ENCODE results near the gene NOTCH2. TPM values are rescaled to one million over a fixed set of nuclear protein-coding genes. Genes with fewer than 3 reads are reported as not detected.

The NOTCH2 gene
- total and polyA plus RNA-seq, 9 of the 15 experiments (the other 6 are each of a cell fraction or from before 2014, with no cell fraction given) = 0.04 to 1.2 (median 0.28) TPM; not detected in 1

DNA sequence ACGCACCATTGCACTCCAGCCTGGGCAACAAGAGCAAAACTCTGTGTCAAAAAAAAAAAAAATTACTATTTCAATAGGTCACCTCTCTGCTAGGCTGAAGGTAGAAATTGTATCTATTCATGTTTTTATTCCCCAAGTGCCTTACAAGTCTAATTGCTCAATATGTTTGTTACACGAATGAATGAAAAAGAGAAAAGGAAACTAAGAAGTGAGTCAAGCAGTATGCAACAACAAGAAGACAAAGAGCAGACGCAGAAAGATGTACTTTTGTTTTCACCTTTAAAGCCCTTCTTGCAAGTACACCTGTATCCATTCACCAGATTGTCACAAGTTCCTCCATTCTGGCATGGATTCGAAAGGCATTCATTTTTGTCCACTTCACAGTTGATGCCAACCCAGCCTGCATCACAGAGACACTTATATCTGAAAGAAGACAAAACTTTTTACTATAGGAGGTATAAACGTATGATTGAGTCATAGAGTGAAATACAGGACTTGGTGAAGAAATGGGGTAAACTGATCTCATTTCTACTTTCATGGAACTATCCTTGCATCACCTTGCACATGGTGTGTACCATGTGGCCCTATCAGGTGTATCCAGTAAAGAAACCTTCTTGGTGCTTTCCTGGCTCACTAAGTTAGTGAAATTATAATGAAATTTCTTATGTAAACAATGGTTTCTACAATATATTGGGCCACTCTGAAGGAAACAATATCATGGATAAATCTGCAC, 116.0 kb downstream of the NOTCH2 start (continued):
- TF ChIP-seq, protein P1, sequence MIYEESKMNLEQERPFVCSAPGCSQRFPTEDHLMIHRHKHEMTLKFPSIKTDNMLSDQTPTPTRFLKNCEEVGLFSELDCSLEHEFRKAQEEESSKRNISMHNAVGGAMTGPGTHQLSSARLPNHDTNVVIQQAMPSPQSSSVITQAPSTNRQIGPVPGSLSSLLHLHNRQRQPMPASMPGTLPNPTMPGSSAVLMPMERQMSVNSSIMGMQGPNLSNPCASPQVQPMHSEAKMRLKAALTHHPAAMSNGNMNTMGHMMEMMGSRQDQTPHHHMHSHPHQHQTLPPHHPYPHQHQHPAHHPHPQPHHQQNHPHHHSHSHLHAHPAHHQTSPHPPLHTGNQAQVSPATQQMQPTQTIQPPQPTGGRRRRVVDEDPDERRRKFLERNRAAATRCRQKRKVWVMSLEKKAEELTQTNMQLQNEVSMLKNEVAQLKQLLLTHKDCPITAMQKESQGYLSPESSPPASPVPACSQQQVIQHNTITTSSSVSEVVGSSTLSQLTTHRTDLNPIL (CRISPR knock-in tag; IDR thresholded peaks at IDR 0.05) = no peak

DNA sequence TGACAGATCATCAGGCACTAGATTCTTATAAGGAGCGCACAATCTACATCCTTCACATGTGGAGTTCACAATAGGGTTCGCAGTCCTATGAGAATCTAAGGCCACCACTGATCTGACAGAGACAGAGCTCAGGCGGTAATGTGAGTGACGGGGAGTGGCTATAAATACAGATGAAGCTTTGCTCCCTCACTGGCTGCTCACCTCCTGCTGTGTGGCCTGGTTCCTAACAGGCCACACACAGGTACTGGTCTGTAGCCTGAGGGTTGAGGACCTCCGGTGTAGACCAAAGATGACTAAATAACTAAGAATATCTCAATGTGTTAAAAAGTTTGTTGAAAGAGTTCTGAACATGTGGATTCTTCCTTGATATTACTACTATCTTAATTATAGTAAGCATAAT, 117.0 kb downstream of the NOTCH2 start:
- Histone ChIP-seq H2AFZ (ENCODE audit: low read depth, low read length) (no peak overlapping the region), H3K4me1 (replicated peaks in 1 of 2; ENCODE audit: control insufficient read depth in 2 of 2, insufficient read depth in 2 of 2, low read length in 2 of 2) (no peaks in the 10 kb centered on the region), H3K9me3 (replicated peaks; ENCODE audit: control insufficient read depth, insufficient read depth, low read depth, low read length) (no peaks in the 10 kb centered on the region), H3K27me3 (ENCODE audit: control insufficient read depth in 2 of 2, insufficient read depth in 2 of 2, low read length in 2 of 2) (peaks cover 5% of the 10 kb centered on the region in 2 experiments; a peak in 3 of 5 replicates), H3K9ac (ENCODE audit: insufficient read depth in 1 of 2, low read depth in 2 of 2, low read length in 2 of 2) (no peak overlapping the region), H4K20me1 (replicated peaks; ENCODE audit: control insufficient read depth, insufficient read depth, low read length) (no peaks in the 10 kb centered on the region), H3K4me2 (ENCODE audit: insufficient read depth, low read length) (no peak overlapping the region), H3K4me3 (no peak overlapping the region), H3K79me2 (ENCODE audit: control insufficient read depth, insufficient read depth, low read length) (no peaks in the 10 kb centered on the region), H3K9me1 (ENCODE audit: control insufficient read depth, insufficient read depth, low read length) (no peaks in the 10 kb centered on the region), H3K27ac (ENCODE audit: extremely low read depth, low read depth, low read length) (no peak overlapping the region), H3K36me3 (ENCODE audit: control insufficient read depth, insufficient read depth, low read length) (no peaks in the 10 kb centered on the region)
- DNase-seq (ENCODE audit: extremely low read depth in 1 of 4, low spot score in 3 of 4) (no peak), ATAC-seq (no peak), FAIRE-seq (no peak)
- TF ChIP-seq GTF2A2 (tag; IDR thresholded peaks at IDR 0.05) (no peak), SAP30 (IDR thresholded peaks at IDR 0.05; ENCODE audit: borderline replicate concordance, insufficient read depth, low read depth, low read length, poor library complexity, severe bottlenecking) (no peak)
- WGBS (ENCODE audit: insufficient coverage, low coverage, missing lambda C conversion rate) = 2% methylated on average over 5 of the region's 5 CpGs
- BruUV-seq (replicated peaks) = no TSS peak
- intact Hi-C loops (cut with micrococcal nuclease) (no loop called here), in situ Hi-C loops (cut with MboI) (loop anchor here (25.0 kb wide), 1 partner anchor 185 kb away; no protein-coding TSS in a partner anchor)
- ChIA-PET POLR2A (no interaction called here), CTCF (ENCODE audit: low intra/inter-chr PET ratio) (no interaction called here)

Measured in K562 (cell line).